NCI-H748 (cell line): ENCODE data around the gene FOXK1.

Source experiments
- DNase-seq: peaks from one replicate; lab custom pipeline; 2025; ENCODE audit not compliant: unreplicated experiment; lab: John Stamatoyannopoulos, UW

Gene FOXK1

DNA sequence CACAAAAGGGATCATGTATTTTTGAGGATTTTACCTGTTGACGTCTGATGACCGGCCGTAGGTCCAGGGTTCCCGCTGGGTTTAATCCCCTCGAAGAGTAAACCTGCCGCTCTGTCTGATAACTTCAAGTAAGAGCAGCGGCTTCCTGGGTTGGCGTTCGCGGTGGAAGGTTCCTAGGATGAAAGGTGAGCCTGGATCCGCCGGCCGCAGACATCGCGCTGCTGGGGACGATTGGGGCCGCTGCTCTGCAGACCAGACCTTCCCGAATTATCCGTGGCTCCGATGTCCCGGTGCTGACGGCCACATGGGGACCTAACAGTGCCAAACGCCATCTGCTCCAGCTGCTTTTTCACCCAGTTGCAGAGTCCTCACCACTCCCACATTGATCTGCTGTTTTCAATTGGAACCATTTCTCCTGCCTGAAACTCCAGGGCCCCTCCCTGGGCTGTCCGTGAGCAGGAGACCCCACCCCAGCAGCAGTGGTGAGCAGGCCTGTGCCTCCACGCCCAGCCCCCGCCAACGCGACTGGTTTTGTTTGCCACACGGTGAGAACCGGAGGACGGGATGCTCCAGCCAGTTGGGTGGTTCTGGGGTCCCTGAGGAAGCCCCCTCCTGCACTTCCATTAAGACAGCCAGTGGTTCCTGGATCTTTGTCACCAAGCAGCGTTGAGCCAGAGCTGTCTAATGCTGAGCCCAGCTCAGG is 81.1 kb downstream of the FOXK1 start:
- DNase-seq = no peak

DNA sequence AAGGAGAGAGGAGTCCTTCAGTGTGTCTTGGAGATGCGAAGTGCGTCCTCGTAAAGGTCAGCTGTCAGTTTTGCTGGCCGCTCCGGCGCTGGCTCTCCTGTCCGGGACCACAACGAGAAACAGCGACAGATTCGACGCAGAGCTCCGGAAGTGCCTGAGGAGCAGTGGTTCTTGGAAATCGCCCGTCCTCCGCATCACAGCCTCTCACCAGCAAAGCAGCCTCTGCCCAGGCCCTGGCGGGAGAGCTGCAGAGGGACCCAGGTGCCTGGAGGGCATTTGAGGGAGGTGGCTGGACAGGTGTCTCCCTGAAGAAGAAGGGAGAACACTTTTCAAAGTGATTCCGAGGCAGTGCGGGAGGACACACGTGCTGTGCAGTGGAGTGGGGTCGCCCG is 81.7 kb downstream of the FOXK1 start:
- DNase-seq = no peak

DNA sequence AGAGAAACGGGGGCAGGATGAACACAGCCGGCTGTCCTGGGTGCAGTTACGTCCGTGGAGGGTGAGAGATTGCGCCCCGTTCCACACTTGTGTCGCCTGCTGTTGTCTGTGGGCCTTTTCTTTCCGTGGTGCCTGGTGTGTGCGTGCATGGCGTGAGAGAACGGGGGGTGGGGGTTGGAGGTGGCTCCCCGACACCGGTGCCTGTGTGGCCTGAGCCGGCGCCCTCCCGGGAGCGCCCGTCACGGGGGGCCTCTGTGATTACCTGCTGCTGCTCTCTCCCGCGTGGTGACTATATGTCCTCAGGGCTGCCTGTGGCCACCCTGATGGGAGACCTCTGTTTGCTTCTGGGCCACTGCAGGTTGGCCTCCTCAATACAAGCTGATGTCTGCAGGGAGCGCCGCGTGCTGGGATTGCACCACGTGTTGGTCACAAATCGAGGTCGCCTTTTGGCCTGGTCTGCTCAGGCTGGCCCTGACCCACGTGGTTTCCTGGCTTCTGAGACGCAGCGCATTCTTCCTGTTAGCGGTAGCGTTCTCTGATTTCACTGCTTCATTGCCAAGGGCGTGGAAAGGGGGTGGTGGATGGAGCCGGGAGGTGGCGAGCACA is 82.4 kb downstream of the FOXK1 start:
- DNase-seq = no peak

DNA sequence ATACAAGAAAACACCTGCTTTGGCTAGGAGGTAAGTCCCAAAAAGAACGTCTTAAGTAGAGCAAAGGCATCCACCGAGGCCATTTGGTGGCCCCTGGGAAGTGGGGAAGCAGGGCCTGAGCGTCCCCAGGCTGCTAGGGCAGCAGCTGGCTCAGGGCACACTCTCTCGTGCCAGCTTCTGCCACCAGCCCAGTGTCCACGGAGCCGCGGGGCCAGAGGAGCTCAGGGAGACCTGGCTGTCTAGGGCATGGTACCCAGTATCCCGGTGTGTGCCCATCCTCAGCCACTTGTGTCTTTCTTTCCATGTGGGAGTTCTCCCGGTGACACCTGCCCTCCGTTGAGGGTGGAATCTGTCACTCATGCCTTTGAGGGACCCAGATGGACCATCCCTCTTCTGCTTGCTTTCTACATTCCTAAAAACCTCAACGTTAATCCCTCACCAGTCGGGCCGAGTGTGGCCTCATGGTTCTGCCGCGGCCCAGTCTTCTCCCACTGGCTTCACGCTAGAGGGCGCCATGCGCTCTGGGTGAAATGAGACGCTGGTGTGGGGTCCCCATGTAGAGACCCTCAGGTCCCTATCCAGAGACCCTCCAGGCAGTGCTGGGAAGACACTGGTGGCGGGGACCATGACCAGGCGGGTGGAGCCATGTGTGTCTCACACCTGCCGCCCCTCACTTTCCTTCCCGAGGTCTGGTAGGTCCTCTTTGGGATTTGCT is 83.8 kb downstream of the FOXK1 start:
- no peak for DNase-seq

DNA sequence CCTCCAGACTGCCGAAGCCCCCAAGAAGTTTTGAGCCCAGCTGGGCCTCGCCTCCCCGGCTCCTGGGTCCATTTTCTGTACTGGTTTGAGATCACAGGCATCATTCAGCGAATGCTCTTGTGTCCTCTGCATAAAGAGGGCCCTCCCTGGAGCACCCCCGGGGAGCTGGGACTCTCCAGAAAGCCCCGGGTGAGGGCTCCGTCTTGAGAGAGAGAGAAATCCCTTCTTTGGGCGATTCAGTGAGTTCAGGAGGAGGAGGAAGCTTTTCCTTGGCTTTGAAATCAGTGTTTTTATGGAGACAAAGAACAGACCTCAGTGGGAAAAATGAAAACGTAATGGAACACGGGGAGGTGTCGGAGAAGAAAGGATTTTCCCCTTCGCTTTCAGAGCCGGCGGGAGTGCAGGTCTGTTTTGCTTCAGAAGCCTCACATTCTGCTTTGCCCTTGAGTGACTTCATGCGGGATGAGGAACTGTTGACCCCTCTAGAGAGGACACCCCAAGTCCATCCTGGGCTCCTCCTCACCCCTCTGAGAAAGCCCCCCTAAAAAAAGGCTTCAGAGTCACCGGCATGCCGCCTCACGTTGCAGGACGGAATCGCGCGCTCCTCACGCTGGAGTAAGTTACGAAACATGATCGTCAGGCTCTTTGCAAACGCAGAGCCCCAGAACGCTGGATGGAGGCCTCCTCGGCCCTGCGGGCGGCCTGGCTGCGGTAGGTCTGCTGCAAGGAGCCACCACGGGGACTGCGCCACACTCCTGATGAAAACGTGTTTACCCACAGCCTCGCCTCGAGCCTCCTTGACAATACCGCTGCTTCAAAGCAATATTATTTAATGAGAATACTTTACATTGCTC is 84.8 kb downstream of the FOXK1 start:
- DNase-seq = no peak

DNA sequence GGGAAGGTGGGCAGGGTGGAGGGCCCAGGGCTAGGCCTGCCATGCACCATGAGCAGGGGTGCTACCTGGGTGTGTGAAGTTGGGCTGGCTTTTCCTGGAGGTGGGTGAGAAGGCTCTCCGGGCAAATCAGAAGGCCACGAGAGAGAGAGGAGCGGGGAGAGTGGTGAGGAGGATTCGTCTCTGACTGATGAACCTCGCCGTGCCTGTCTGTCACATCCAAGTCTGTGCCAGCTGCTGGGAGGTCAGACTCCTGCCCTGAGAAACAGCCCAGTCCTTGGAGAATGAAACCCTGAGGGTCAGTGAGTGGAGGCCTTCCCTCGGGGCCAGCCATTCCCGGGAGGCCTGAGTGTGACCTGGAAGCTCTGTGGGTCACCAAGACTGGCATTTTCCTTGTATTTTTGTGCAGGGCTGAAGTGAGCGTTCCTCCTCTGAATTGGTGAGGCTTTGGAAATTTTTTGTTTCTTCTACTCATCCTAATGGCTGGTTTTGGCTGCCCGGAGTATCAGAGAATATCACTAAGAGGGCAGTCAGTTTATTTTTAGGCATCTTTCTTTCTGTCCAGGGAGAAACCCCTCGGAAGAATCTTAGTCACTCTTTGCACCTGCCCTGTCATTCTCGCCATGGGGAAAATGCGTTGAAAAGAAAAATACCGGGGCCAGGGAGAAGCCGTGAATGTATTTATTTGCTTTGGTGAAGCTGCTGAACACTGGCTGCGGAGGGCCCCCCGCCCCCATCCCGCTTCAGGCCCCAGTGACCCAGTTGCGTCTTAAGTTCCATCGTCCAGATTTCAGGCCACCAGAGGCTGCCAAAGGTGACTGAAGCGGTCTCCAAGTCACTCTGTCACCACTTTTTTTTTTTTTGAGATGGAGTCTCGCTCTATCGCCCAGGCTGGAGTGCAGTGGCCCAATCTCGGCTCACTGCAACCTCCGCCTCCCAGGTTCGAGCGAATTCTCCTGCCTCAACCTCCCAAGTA is 86.8 kb downstream of the FOXK1 start:
- DNase-seq = no peak

DNA sequence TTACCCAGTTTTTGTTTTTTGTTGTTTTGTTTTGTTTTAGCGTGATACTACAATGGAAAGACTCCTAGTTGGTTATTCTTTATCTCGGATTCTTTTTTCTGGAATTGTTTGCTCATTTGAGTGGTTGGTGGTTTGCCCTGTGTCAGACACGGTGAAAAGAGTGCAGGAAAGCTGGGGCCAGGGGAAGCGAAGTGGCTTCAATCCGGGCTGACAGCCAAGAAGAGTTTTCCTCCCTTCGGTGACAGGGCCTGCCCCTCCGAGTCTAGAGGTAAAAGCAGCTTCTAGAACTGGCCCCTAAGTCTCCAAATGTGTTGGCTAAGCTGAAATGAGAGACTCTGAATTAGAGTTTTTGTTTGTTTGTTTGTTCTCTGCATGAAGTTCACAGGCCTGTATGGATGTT is 87.7 kb downstream of the FOXK1 start:
- no peak for DNase-seq

DNA sequence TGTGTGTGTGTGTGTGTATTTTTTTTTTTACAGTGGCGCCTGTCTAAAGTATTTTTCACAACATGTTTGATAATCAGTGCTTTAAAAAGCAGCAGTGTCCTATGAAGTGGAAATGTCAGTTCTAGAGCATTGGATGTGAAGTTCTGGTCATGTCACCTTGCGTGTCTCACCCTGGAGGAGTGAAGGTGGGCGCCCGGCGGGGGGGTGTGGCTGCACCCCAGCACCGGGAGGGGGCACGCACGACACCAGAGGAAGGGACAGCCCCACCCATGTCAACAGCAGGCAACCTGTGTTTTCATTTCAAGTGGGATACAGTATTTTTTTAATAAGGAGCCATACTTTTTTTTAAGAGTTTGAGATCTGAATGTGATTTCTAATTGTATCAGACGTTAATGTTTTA is 88.8 kb downstream of the FOXK1 start:
- DNase-seq = no peak

DNA sequence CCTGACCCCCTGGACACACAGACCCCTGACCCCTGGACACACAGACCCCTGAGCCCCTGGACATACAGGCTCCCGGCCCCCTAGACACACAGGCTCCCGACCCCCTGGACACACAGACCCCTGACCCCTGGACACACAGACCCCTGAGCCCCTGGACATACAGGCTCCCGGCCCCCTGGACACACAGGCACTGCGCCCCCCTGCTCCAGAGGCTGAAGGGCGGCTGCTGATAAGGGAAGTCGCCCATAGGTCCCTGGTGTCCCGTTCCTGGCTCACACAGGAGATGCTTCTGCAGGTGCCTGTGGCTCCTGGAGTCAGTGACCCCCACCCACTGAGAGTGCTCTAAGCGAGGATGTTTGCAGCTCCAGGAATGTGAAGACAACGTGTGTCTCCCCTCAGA is 89.6 kb downstream of the FOXK1 start:
- no peak for DNase-seq

DNA sequence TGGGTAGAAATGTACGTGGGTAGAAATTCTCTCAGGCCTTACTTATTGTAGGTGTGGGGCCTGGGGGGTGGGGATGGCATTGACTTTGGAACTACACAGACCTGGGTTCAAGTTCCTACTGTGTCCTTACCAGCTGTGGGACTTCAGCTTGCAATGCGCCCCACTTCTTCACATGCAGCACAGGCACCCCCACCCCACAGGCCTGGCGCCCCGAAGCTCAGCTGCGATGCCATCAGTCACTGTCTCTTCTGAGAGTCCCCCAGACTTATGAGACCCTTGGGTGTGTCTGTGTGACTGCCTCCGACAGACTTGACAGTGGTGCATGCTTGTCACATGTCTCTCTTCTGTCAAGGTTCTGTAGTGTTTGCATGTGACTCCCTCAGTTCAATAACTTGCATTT is 90.2 kb downstream of the FOXK1 start:
- no peak for DNase-seq

DNA sequence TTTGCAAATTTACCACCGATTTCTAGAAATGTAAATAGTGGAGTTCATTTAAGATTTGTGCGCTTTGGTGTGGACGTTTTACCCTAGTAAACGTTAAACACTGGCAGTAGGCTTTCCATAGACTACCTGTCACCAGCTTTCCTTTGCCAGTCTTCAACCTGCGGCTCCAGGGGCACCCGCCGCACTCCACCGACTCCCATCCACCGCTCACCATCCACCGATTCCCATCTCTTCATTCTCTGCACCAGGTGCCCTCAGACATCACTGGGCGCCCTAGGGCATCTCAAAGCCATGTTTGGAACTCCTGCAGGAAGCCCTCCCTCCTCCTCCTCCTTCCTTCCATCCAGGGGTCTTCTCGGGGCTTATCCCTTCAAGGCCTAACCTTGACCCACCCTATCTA is 91.9 kb downstream of the FOXK1 start:
- no peak for DNase-seq

DNA sequence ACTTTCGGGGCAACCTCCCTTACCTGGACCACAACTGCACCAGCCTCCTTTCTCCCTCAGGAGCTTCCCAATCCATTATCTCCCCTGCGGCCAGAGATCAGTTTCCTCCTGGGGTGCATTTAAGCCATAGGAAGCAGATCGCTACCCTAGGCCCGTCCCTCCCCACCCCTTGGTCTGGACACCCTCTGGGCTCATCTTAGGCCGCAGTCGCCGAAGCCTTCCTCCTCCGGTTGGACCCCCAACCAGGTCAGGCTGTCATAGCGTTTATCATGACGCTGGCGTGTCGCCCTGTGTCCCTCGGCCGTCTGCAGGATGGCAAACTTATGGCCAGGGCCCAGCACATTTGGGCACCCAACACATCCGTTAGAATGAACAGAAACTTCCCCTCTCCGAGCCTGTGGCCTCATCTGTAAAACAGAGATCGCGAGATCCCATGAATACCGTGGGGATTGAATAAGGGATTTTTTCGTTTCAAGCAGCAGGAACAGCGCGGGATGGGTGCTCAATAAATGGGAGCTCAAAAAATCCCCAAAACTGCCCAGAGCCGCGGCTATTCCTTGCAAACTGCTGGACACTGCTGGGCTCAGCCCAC is 92.7 kb downstream of the FOXK1 start:
- peak; percentile 59 for DNase-seq

DNA sequence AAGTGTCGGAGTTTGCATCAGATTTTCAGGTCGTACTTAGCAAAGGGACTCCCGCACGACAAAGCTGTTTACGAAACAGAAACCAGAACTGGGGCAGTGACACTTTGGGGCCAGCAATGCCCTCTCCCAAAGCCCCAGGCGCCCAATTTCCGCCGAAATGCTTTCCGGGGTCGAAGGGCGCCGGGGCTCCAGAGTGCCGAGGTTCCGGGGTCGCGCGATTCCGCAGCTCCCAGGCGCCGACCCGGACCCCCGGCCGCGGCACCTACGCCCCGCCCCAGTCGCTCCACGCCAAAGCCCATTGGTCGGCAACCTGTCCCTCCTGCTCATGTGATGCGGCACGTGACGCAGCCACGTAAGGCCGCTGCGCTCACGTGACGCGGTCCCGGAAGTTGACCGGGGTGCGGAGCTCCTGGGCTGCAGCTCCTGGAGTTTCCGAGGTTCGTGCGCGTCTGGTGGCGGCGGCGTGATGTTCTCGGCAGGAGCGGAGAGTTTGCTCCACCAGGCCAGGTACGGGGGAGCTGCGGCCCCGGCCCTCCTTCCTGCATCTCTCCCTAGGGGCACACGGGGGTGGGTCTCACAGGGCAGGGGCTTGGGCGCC is 93.3 kb downstream of the FOXK1 start, which contains the start of gene AP5Z1:
AP5Z1 (plus strand) TSS at position 374 of the 598 bp plus-strand sequence; CDS start at position 467, 93 bp downstream.
- peak; percentile 97 for DNase-seq

DNA sequence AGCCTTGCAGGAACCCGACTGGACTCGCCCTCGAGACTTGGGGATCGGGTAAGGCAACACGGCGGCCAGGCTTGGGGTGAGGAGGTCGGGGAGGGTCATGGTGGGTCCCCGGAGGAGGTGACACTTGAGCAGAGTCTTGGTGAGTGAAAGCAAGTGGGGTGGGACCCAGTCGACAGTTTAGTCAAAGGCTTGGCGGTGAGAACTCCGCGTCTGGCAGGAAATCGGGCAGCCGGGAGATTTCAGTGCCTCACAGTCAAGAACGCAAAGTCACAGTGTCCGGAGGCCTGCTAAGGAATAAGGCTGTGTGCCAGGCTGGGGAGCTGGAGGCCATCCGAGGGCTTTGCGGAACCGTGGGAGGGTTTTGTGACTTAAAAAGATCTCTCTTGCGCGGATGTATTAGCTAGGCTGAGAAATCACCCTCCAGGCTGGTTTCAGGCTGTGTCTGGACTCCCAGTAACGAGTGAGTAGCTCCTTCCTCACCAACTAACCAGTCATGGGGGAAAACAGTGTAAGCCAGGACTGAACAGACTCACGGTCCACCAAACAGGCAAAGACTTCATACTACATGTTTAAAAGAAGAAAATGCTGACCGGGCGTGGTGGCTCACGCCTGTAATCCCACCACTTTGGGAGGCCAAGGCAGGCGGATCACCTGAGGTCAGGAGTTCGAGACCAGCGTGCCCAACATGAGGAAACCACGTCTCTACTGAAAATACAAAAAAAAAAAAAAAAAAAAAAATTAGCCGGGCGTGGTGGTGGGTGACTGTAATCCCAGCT is 93.9 kb downstream of the FOXK1 start:
- DNase-seq = peak; percentile 38

DNA sequence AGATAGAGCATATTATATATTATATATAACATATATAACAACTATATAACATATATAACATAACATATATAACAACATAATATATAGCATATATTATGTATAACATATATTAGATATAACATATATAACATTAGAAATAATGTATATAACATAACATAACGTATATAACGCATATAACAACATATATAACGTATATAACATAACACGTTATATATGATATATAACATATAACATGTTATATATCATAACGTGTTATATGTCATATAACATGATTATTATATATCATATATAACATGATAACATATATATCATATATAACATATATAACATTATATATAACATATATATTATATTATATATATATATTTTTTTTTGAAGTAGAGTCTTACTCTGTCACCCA is 97.0 kb downstream of the FOXK1 start:
- DNase-seq = no peak

DNA sequence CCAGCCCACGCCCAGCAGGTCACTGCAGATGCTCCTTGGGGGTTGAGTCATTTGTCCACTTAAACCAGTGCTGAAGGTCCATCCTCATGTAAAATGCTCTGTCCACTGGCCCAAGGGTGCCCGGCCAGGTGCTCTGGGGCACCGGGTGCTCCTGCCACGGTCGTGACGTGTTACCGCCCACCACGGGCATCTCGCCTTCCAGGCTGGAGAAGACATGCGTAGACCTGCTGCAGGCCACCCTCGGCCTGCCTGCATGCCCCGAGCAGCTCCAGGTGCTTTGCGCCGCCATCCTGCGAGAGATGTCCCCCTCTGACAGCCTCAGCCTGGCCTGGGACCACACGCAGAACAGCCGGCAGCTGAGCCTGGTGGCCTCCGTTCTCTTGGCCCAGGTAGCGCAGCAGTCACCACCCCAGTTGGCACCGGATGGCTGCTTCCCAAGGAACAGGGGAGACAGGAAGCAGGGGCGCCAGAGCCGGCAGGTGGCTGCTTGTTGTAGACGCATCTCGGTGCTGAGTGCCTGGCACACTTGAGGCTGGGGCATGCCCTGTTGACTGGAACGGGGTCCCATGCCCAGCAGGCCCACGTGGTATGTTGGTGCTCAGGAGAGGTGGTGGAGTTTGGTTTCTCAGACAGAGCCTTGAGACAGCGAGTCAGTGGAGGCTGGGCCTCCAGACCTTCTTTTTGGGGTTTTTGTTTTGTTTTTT is 99.4 kb downstream of the FOXK1 start:
- no peak for DNase-seq

DNA sequence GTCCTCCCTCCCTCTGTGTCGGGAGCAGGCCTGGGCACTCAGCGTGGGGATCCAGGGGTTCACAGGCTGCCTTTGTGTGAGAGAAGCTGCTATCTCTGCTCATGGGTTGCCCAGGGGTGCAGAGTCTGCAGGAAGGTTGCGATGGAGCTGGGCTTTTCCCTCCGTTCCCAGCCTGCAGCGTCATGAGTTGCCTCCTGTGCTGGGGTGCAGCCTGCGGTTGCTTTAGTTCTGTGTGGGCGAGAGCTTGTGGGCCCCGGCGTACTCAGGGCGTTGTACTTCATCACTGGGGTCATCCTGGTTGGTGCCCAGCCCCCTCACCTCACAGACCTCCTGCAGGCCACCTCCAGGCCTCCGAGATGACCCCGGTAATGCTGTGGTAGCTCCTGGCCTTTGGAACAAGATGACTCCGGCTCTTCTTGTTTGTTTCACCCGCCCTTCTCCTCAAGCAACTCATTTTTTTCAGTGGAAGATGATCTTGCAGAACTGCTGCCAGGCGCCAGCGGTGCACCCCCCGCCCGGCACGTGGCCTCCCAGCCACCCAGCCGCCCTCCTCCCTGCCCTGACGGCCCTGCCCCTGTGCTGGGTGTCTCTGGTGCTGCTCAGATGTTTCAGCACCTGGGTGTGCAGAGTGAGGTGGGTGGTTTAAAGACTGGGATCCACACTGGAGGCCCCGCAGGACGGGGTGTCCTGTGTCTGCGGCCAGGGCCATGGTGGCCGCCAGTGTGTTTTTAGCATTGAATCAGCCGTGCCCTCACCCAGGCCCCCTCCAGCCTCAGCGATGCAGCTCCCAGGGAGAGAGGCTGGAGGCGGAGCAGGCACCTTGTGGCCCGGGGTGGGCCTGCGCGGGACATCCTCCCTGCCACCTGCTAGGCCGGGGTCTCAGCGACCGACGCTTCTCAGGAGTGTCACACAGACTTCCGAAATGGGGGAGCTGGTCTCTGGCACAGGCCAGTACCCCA is 100.5 kb downstream of the FOXK1 start:
- DNase-seq = no peak
